NCI-H526 treated with DMSO at 0.1 percent for 48 hours (cell line): ENCODE measurements around the gene C1QL2.

ENCODE experiments used
- DNase-seq: peaks from one replicate; lab custom pipeline; 2025; lab: John Stamatoyannopoulos, UW

The C1QL2 gene

DNA sequence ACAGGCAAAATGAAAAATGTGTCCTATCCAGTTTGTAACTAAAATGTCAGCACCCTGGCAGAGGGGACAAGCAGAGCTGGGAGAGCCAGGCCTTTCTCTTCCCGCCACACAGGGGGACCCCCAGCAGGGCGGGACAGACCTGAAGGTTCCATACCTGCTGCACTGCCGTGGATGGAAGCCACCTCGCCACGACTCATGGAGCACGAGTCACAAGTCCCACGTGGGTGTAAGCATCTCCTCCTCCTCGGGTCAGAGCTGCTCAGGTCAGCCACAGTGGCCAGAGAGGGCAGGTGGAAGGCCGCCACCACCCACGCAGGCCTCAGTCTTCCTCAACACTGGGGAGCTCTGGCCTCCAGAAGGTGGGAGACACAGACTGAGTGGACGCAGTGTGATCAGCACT, 21.0 kb downstream of the C1QL2 start:
- no peak for DNase-seq

GRCh38 chr2:119136872-119137271, 21.7 kb downstream of the C1QL2 start:
- DNase-seq: no peak

DNA sequence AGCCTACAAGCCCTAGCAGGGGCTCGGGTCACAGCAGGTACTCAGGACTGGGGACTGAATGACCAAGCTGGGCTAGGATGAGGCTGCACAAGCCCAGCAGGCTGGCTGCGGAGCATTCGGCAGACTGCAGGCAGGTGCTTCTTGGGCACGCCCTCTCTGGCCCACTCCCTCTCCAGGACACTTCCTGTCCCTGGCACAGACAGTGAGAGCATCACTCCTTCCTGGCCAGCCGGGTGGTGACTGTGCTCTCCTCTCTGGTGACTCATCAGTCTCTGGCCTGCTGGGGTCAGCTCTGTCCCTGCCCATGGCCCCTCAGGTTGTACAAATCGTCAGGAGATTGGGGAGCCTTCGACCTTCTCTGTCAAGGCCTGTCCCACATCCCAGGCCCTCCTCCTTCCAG, 22.5 kb downstream of the C1QL2 start:
- no peak for DNase-seq

DNA sequence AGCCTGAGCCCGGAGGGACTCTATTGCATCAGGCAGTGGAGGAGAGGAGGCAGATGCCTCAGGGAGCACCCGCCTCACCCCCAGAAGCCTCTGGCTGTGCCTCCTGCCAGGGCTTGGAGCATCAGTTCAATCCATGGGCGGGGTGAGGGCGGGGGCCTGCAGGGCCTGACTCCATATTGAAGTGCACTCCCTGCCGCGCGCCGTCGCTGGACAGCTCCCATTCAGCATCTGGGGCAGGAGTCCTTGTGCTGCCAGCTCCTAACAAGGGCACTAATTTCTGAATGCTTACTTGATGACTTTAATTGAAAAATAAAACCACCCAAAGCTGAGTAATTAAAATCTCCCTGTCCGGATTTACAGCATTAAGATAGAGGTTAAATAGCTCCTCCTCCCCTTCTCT, 23.8 kb downstream of the C1QL2 start:
- DNase-seq: no peak

DNA sequence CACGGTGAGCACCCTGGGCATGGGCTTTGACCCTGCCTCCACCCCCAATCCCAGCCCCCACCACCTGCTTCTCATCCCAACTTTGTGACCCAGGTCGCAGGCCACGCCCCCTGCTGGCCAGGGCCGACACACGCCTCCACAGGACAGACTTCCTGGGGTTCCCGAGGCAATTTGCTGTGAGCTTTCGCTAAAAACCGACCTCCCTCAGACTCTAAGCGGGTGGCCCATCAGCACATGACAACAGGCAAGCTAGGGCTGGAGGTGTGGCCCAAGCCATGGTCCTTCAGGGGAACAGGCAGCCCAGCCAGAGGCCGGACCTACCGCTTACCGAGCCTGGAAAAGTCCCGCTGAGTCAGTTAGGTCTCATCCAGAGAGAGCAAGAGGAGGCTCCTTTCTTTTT, 31.9 kb downstream of the C1QL2 start:
- DNase-seq: no peak

GRCh38 chr2:119123389-119123788, 35.2 kb downstream of the C1QL2 start:
- DNase-seq: no peak

DNA sequence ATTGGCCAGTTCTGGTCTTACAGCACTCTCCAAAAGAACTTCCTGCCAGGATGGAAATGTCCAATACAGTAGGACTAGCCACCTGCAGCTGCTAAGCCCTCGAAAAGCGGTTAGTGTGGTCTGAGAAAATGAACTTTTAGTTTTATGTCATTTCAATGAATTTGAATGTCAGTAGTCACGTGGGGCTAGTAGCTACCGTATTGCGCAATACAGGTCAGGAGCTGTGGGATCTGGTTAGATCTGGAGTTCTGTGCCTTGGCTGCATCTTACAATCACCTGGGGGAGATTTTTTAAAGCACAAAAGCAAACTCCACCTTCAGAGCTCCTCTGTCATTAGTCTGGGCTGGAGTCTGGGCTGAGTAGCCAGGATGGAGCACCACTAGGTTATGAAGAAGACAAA, 35.9 kb downstream of the C1QL2 start:
- peak; percentile 31 for DNase-seq

DNA sequence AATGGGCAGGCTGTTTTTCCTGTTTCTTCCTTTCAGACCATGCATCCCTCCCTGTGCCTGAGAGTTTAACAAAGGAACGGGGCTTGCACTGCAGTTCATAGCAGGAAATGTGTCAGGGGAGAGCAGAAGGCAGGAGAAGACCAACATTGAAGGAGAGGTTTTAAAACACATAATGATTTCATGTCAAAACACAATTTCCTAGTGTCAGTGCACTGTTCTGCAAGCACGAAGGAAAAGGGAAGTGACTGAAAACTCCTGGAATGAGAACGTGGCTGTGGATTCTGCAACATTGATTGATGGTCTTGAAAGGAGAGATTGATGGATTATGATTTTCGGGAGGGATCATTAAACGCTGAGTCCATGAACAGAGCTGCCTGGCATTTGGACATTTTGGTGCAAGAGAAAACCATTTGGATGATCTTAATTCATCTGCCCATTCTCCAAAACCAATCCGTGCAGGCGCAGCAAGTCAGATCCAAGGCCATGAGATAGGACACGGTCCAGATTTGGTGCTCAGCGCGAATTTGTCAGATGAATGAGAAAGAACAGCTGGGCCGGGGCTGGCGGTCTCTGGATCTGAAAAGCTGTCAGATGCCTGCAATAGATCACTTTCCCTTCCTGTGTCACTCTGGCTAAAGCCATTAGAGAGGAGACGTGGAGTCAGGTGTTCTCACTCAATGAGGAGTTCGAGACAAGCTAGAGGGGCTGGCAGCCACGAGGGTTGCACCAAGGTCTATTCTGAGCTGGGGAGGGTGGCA, 38.4 kb downstream of the C1QL2 start:
- DNase-seq: no peak

- DNase-seq: no peak
These were observed 39.3 kb downstream of the C1QL2 start for GRCh38 chr2:119119076-119119785.

DNA sequence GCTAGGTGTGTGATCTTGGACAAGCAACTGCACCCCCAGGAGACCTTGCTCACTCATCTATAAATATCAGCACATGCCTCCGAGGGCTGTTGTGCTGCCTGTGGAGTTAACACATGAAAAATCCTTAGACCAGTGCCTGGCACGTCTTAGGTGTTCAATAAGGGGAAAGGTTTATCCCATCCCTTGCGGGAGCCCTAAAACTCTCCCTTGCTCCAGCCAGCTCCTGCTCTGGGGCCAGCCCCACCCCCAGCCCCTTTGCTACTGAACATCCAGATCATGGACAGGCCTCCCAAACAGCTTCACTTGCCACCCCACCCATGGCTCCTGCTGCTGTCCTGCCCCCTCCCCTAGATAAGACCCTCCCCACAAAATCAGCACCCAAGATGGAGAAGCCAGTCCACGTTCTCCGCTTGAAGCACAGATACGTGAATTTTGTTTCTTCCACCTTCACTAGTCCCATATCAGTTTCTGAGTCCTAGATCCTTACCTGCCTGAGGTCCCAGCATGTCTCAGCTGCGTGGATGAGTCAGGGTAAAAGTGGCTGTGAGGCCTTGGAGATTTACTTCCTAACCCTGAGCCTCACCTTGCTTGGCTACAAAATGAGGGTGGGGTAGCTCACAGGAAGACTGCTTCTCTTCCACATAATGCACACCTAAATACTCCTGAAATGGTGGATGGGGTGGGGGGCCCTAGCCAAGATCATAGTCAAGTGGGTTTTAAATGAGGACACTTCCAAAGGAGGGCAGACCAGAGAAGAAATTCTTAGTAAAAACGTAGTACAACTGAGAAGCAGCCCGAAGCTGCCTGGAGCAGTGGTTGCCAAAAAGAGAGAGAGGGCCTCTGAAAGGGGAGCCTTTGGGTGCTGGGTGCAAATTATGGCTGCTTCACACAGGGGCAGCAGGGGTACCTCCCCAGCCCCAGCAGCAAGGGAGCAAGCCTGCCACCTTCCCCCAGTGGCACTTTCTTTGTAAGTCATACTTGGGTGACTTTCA, 40.4 kb downstream of the C1QL2 start:
- no peak for DNase-seq

- no peak for DNase-seq
These were observed 41.1 kb downstream of the C1QL2 start for GRCh38 chr2:119117408-119117807.

DNA sequence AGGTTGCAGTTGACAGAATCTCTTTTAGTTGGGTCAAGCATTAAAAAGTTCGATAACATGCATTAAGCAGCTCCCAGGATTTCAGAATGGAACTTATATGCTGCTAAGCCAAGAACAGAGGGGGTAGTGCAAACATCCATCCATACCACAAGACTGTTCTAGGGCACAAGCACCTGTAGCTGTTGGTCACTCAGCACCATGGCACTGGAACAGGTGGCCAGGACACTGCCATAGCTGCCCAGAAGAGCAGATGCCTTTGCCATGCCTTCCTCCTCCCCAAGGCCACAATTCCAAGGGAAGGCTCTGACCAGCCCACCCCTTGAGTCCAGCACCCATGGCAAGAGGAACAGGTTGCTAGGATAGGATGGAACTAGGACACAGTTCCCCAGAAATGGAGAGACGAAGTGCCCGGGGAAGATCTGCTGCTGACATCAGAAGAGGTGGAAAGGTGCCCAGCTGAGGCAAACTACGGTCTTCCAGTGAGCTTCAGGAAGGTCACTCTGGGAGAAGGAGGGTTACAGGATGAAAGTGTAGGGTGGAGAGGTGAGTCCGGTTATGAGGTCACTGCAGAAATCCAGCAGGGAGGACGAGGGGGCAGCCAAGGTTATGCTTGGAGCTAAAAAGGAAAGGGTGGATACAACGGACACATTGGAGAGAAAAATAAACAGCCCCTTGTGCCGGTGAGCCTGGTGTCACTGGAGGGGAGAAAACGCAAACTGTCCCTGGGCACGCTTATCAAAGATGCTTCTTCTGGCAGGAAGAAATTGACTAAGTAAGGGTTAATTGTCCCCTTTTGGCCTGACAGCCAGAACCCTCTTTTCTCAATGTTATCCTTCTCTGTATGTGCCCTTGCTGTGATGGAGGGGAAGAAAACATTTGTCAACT, 41.9 kb downstream of the C1QL2 start:
- no peak for DNase-seq

DNA sequence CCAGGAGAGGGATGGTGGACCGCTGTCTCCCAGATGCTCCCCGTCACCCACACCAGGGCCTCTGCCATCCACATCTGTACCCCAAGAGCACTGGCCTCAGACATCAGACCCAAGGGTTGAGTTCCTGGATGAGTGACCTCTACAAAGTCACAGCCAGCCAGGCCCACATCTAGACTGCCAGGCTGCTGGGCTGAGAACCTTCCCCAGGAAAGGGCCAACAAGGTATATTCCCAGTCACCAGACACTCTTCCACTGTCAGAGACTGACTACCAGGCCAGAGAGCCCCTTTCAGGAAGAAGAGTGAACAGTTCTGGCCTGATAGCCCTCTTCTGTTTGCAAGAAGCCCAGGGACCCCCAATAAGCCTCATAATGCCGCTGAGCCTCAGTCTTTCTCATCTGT, 44.3 kb downstream of the C1QL2 start:
- no peak for DNase-seq

- DNase-seq: no peak
These were observed 45.1 kb downstream of the C1QL2 start for GRCh38 chr2:119113489-119113770.

DNA sequence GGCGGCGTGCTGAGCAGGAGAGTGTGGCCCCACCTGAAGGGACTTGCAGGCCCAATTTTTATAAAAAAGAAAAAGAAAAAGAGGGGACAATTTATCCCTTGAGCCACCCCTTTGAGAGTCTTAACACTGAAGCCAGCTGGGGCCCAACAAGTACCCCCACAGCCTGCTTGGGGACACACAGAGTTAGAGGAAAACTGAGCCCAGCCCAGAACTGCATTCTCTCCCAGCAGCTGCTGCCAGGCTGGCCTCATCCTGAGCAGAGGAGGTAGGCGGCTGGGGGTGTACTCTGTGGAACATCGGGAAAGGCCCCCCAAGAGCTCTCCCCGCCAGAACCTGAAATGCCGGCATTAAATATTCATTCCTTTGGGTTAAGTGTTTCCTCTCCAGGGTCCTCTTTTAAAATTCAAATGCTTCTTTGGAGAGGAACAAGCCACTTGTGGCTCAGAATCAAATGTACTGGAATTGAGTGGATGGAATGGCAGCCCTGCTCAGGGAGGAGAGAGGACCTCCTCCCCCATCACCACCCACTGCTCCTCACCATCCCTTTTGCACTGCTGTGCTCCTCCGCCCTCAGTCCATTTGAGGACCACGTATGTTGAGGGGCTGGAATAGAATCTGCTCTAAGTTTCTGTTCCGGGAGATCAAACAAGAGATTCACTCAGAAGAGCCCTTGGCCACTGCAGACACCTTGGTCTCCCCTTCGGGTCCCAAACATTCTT, 45.6 kb downstream of the C1QL2 start:
- no peak for DNase-seq

- DNase-seq: no peak
These were observed 46.3 kb downstream of the C1QL2 start for GRCh38 chr2:119112230-119112629.

GRCh38 chr2:119111115-119111975, 47.2 kb downstream of the C1QL2 start:
- DNase-seq: no peak

GRCh38 chr2:119109866-119110265, 48.7 kb downstream of the C1QL2 start:
- DNase-seq: peak; percentile 63

DNA sequence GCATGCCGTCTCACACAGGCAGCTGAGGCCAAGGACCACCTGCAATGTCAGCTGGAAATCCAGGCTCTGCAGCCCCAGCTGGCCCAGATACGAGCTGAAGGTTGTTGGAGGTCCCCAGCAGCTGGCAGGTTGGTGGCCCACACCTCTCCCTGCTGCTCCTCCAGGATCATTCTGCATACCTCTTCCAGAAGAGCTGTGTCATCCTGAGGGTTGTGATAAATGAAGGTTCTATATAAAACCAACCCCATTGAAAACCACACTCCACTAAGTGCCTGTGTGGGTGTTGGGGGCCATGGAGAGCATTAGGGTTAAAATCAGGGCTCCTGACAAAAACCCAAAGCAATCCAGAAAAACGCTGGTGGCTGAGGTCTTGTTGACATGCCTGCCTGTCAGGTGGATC, 50.4 kb downstream of the C1QL2 start:
- DNase-seq: no peak

GRCh38 chr2:119106301-119106897, 52.2 kb downstream of the C1QL2 start:
- no peak for DNase-seq
